ENCODE data around the gene NXF3. TPM values are rescaled to one million over a fixed set of nuclear protein-coding genes. Genes with fewer than 3 reads are reported as not detected.

The NXF3 gene
- total and polyA plus RNA-seq, 2 experiments from 2014 or later = not detected

- Mint-ChIP-seq H3K36me3 (ENCODE audit: low read depth) (no peaks in the 10 kb centered on the region), H3K4me3 (no peak overlapping the region), H3K27ac (no peak overlapping the region), H3K27me3 (ENCODE audit: insufficient read depth, low read depth, poor library complexity) (no peaks in the 10 kb centered on the region), H3K4me1 (peaks cover 21% of the 10 kb centered on the region), H3K9me3 (no peaks in the 10 kb centered on the region; the same call in 2 of the 3 replicates)
- H3K4me2 ChIP-seq = no peak overlapping the region
- no peaks in the 10 kb centered on the region for H3K27me3 ChIP-seq (ENCODE audit: insufficient read depth)
- H3K36me3 ChIP-seq (ENCODE audit: insufficient read depth) = no peaks in the 10 kb centered on the region
- H3K79me2 ChIP-seq (replicated peaks; ENCODE audit: insufficient read depth) = no peaks in the 10 kb centered on the region
- no peak for ATAC-seq
- DNase-seq (ENCODE audit: low spot score) = no peak
- no peak overlapping the region for H3K4me3 ChIP-seq
- TF ChIP-seq ZNF114 (CRISPR knock-in tag; IDR thresholded peaks at IDR 0.05) (no peak), POLR2AphosphoS5 (IDR thresholded peaks at IDR 0.05; ENCODE audit: low read depth) (no peak), ZNF462 (CRISPR knock-in tag; IDR thresholded peaks at IDR 0.05) (no peak), CREB1 (CRISPR knock-in tag; IDR thresholded peaks at IDR 0.05; ENCODE audit: low read depth) (no peak), STAT1 (IDR thresholded peaks at IDR 0.05; ENCODE audit: unreplicated experiment) (no peak), NANOG (IDR thresholded peaks at IDR 0.05; ENCODE audit: borderline replicate concordance) (no peak), ETS1 (IDR thresholded peaks at IDR 0.05) (no peak), EZH2phosphoT487 (IDR thresholded peaks at IDR 0.05; ENCODE audit: unreplicated experiment) (no peak), JUNB (IDR thresholded peaks at IDR 0.05; ENCODE audit: unreplicated experiment) (no peak), EZH2 (IDR thresholded peaks at IDR 0.05; ENCODE audit: low read depth, unreplicated experiment) (no peak), REST (IDR thresholded peaks at IDR 0.05; ENCODE audit: unreplicated experiment) (no peak), CTCF (conservative IDR thresholded peaks at IDR 0.05; ENCODE audit: low read depth in 2 of 2) (no peak), ZNF331 (CRISPR knock-in tag; IDR thresholded peaks at IDR 0.05; ENCODE audit: low read depth) (no peak)
- no peaks in the 10 kb centered on the region for H3K4me1 ChIP-seq (ENCODE audit: insufficient read depth)
- H3K27ac ChIP-seq (ENCODE audit: low read depth) = no peak overlapping the region
- H3K9me2 ChIP-seq (ENCODE audit: insufficient read depth) = no peaks in the 10 kb centered on the region
- H4K20me1 ChIP-seq (replicated peaks; ENCODE audit: insufficient read depth) = no peaks in the 10 kb centered on the region
- no peak overlapping the region for H2AFZ ChIP-seq
- H3F3A ChIP-seq (replicated peaks; ENCODE audit: low read depth) = no peaks in the 10 kb centered on the region
Measured at GRCh38 chrX:103099691-103100090, 6.7 kb upstream of the NXF3 start.
